Keratinocyte (primary cell): Measurements from ENCODE around the gene IBSP. TPM values are rescaled to one million over a fixed set of nuclear protein-coding genes. Genes with fewer than 3 reads are reported as not detected.

Experiments used
- DNase-seq: peaks from one replicate; pipeline ENCODE4 v3.0.0-alpha.2; 2011; ENCODE audit warnings: low read depth, missing footprints, low spot score
- FAIRE-seq: peaks from 2 replicates; lab custom pipeline; 2011; peaks lifted over from hg19 to GRCh38; lab: Jason Lieb, UNC
- H2AFZ ChIP-seq: 2 replicates; pipeline ENCODE4 v1.6.0; 2012; ENCODE audit warnings: low read length, control low read depth, inconsistent platforms; ENCODE audit not compliant: control insufficient read depth
- H3K27ac ChIP-seq: 2 replicates; pipeline ENCODE4 v1.5.1; 2011; ENCODE audit warnings: low read length; ENCODE audit not compliant: control insufficient read depth, insufficient read depth
- H3K27me3 ChIP-seq: 3 replicates; pipeline ENCODE4 v1.6.0; 2011; ENCODE audit warnings: low read length; ENCODE audit not compliant: control insufficient read depth, insufficient read depth; ENCODE audit errors: extremely low read depth
- H3K36me3 ChIP-seq, 2 experiments: 2 replicates in 1 of 2; 3 replicates in 1 of 2; pipeline ENCODE4 v1.5.1; 2011; ENCODE audit warnings: low read length in 2 of 2, mild to moderate bottlenecking in 1 of 2; ENCODE audit not compliant: control insufficient read depth in 2 of 2, insufficient read depth in 2 of 2; ENCODE audit errors: extremely low read depth in 1 of 2
- H3K4me1 ChIP-seq: 3 replicates; pipeline ENCODE4 v1.5.1; 2011; ENCODE audit warnings: low read length; ENCODE audit not compliant: control insufficient read depth, insufficient read depth; ENCODE audit errors: extremely low read depth
- H3K4me2 ChIP-seq: 3 replicates; pipeline ENCODE4 v1.6.0; 2011; ENCODE audit warnings: low read depth, low read length; ENCODE audit not compliant: control insufficient read depth, insufficient read depth; ENCODE audit errors: extremely low read depth
- H3K4me3 ChIP-seq, 3 experiments: fragments of 200-600 bp in 1 of 3; sonication (generic) in 1 of 3; 2 replicates in 2 of 3; 3 replicates in 1 of 3; pipeline ENCODE4 v1.5.1; 2011 to 2016; ENCODE audit warnings: low read length in 3 of 3, mild to moderate bottlenecking in 3 of 3, control low read depth in 2 of 3, inconsistent platforms in 1 of 3, low read depth in 1 of 3, mixed read lengths in 1 of 3, mixed run types in 1 of 3, moderate library complexity in 1 of 3; ENCODE audit not compliant: control insufficient read depth in 2 of 3, insufficient read depth in 2 of 3; ENCODE audit errors: extremely low read depth in 1 of 3
- H3K79me2 ChIP-seq: 2 replicates; pipeline ENCODE4 v1.6.0; 2012; ENCODE audit warnings: low read length; ENCODE audit not compliant: control insufficient read depth, insufficient read depth
- H3K9ac ChIP-seq: 3 replicates; pipeline ENCODE4 v1.6.0; 2011; ENCODE audit warnings: low read length; ENCODE audit not compliant: control insufficient read depth, insufficient read depth; ENCODE audit errors: extremely low read depth
- H3K9me1 ChIP-seq: 3 replicates; pipeline ENCODE4 v1.6.0; 2011; ENCODE audit warnings: low read length; ENCODE audit not compliant: control insufficient read depth, insufficient read depth; ENCODE audit errors: extremely low read depth
- H3K9me3 ChIP-seq: 2 replicates; pipeline ENCODE4 v1.5.1; 2012; ENCODE audit warnings: low read depth, low read length; ENCODE audit not compliant: control insufficient read depth
- H4K20me1 ChIP-seq: 3 replicates; pipeline ENCODE4 v1.6.0; 2011; ENCODE audit warnings: low read length; ENCODE audit not compliant: control insufficient read depth, insufficient read depth; ENCODE audit errors: extremely low read depth
- EZH2 ChIP-seq: IDR thresholded peaks from one replicate; pipeline ENCODE4 v1.6.1; 2012; ENCODE audit warnings: inconsistent platforms, mild to moderate bottlenecking, low read length, moderate library complexity
- dilution Hi-C: fragments of 300-500 bp; cut with MboI; formaldehyde crosslinking; loops from one replicate; pipeline ENCODE4 v1.7.0; 2020; ENCODE audit warnings: low sequenced_read_pairs; ENCODE audit not compliant: extremely low pct_ligation_motif_present
- polyA plus RNA-seq, 5 experiments: library from polyadenylated mRNA; depleted of rRNA in 3 of 5; stranded (reverse) in 3 of 5; stranded (forward) in 1 of 5; unstranded in 1 of 5; fragments of >200 nt; gene quantifications; 1 replicate in 1 of 5; 2 replicates in 3 of 5; 3 replicates in 1 of 5; pipeline versions ENCODE4 v1.2.1 to v1.2.3, GENCODE V29; 2011 to 2012; ENCODE audit warnings: missing spikeins in 2 of 5, low read depth in 1 of 5, low replicate concordance in 1 of 5
- TF ChIP-seq, protein P1 (sequence below), 3 experiments: IDR thresholded peaks in 1 of 3; conservative IDR thresholded peaks in 1 of 3; optimal IDR thresholded peaks in 1 of 3; 2 replicates in 2 of 3; 3 replicates in 1 of 3; pipeline versions ENCODE3 to v1.5.1; 2011; ENCODE audit warnings: low read length in 3 of 3, mild to moderate bottlenecking in 3 of 3, moderate library complexity in 2 of 3, control low read depth in 1 of 3, inconsistent platforms in 1 of 3; ENCODE audit not compliant: insufficient read depth in 2 of 3; ENCODE audit errors: extremely low read depth in 1 of 3

IBSP gene
- polyA plus RNA-seq, 1 donor (not counting 4 experiments of a cell fraction or from before 2014, with no cell fraction given) = not detected

DNA sequence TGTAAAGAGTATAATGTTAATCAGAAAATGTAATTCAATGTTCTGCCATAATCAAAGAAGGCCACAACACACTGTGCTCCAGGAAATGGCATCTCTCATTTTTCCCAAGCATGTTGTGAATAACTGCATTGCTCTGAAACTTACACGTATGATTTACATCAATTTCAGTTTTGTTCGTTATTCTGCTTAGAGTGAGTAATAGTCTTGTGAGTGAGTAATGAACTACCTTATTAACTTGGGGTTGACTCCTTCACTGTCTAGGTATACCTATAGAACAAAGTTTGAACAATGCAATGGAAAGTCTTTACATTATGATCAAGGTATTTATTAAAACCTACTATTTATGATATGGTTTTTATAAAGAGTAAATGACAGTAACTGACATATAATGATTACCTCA, 17.8 kb upstream of the IBSP start:
- FAIRE-seq = no peak
- Histone ChIP-seq H4K20me1 (no peaks in the 10 kb centered on the region), H2AFZ (no peak overlapping the region), H3K4me2 (no peak overlapping the region), H3K9me3 (no peaks in the 10 kb centered on the region), H3K36me3 (no peaks in the 10 kb centered on the region), H3K9me1 (no peaks in the 10 kb centered on the region), H3K4me1 (no peaks in the 10 kb centered on the region), H3K4me3 (no peak overlapping the region), H3K27me3 (no peaks in the 10 kb centered on the region), H3K79me2 (no peaks in the 10 kb centered on the region), H3K9ac (no peak overlapping the region), H3K27ac (no peak overlapping the region)
- no peak for TF ChIP-seq EZH2
- TF ChIP-seq, protein P1, sequence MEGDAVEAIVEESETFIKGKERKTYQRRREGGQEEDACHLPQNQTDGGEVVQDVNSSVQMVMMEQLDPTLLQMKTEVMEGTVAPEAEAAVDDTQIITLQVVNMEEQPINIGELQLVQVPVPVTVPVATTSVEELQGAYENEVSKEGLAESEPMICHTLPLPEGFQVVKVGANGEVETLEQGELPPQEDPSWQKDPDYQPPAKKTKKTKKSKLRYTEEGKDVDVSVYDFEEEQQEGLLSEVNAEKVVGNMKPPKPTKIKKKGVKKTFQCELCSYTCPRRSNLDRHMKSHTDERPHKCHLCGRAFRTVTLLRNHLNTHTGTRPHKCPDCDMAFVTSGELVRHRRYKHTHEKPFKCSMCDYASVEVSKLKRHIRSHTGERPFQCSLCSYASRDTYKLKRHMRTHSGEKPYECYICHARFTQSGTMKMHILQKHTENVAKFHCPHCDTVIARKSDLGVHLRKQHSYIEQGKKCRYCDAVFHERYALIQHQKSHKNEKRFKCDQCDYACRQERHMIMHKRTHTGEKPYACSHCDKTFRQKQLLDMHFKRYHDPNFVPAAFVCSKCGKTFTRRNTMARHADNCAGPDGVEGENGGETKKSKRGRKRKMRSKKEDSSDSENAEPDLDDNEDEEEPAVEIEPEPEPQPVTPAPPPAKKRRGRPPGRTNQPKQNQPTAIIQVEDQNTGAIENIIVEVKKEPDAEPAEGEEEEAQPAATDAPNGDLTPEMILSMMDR (optimal IDR thresholded peaks at IDR 0.05 in 1 of 3, IDR thresholded peaks at IDR 0.05 in 1 of 3, conservative IDR thresholded peaks at IDR 0.05 in 1 of 3; ENCODE audit: extremely low read depth in 1 of 3, insufficient read depth in 2 of 3, low read length in 3 of 3) = no peak
- no peak for DNase-seq
- dilution Hi-C loops = no loop called here

DNA sequence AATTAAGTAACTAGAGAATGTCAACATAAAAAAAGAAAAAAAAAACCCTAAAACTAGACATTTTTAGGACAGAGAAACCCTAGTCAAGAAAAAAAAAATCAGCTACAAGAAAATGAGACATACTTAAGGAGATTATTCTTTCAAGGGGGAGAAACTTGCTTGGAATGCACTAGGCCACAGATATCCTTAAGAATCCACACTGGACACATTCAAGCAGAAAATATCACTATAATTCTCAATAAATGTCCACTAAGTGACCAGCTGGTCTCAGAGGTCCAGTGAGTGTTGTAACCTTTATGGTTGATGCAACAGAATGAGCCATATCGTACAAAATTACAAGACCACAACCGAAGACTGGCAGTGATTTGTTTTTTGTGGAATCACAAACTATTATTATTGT, 15.6 kb upstream of the IBSP start:
- Histone ChIP-seq H2AFZ (no peak overlapping the region), H3K36me3 (no peaks in the 10 kb centered on the region), H3K27me3 (no peaks in the 10 kb centered on the region), H3K9me3 (no peaks in the 10 kb centered on the region), H3K9ac (no peak overlapping the region), H4K20me1 (no peaks in the 10 kb centered on the region), H3K4me1 (no peaks in the 10 kb centered on the region), H3K79me2 (no peaks in the 10 kb centered on the region), H3K4me2 (no peak overlapping the region), H3K9me1 (no peaks in the 10 kb centered on the region), H3K27ac (no peak overlapping the region), H3K4me3 (no peak overlapping the region)
- dilution Hi-C loops = no loop called here
- FAIRE-seq (no peak), DNase-seq (no peak)
- TF ChIP-seq EZH2 = no peak
- TF ChIP-seq, protein P1 (optimal IDR thresholded peaks at IDR 0.05 in 1 of 3, IDR thresholded peaks at IDR 0.05 in 1 of 3, conservative IDR thresholded peaks at IDR 0.05 in 1 of 3; ENCODE audit: extremely low read depth in 1 of 3, insufficient read depth in 2 of 3, low read length in 3 of 3) = no peak
